Tibial artery (tissue), 4 donors: ENCODE results near the gene ATXN7L2.
A peak's percentile ranks its signal among the peaks of the same experiment; 100 is the strongest.

ENCODE experiments used
- DNase-seq, 2 donors: peaks; one replicate each; pipeline ENCODE4 v3.0.0-alpha.2; 2019
- H3K27ac ChIP-seq, 2 donors: fragments of 200-600 bp; sonication (generic) in 1 of 2; 1 replicate in 1 of 2; 2 replicates in 1 of 2; pipeline ENCODE4 v1.5.1; 2018 to 2019; ENCODE audit warnings: mild to moderate bottlenecking in 1 of 2
- H3K27me3 ChIP-seq, 2 donors: fragments of 200-600 bp; sonication (generic) in 1 of 2; one replicate each; pipeline versions ENCODE4 v1.5.1 to v1.6.0; 2016 to 2019
- H3K36me3 ChIP-seq, 3 donors: fragments of 200-600 bp; sonication (generic) in 2 of 3; one replicate each; pipeline ENCODE4 v1.5.1; 2016 to 2019; ENCODE audit warnings: mild to moderate bottlenecking in 2 of 3
- H3K4me1 ChIP-seq, 4 donors: fragments of 200-600 bp; sonication (generic) in 2 of 4; 1 replicate in 3 of 4; 2 replicates in 1 of 4; pipeline ENCODE4 v1.5.1; 2016 to 2019
- H3K4me3 ChIP-seq, 2 donors: fragments of 200-600 bp; sonication (generic) in 1 of 2; 1 replicate in 1 of 2; 2 replicates in 1 of 2; pipeline ENCODE4 v1.5.1; 2018 to 2019; ENCODE audit warnings: mild to moderate bottlenecking in 2 of 2
- H3K9me3 ChIP-seq, 3 donors: fragments of 200-600 bp; sonication (generic) in 1 of 3; one replicate each; pipeline ENCODE4 v1.5.1; 2016 to 2019
- intact Hi-C: fragments of 100-400 bp; cut with DNase I; formaldehyde crosslinking; loops from one replicate; pipeline ENCODE4 v1.15.0; 2023; ENCODE audit warnings: low total_unique reads
- TF ChIP-seq, protein P1 (sequence below), 2 experiments: fragments of 200-600 bp in 1 of 2; fragments of 450-650 bp in 1 of 2; IDR thresholded peaks; one replicate each; pipeline ENCODE4 v1.5.1; 2017 to 2019; ENCODE audit warnings: antibody characterized with exemption in 2 of 2, mild to moderate bottlenecking in 1 of 2, moderate library complexity in 1 of 2

Gene ATXN7L2

DNA sequence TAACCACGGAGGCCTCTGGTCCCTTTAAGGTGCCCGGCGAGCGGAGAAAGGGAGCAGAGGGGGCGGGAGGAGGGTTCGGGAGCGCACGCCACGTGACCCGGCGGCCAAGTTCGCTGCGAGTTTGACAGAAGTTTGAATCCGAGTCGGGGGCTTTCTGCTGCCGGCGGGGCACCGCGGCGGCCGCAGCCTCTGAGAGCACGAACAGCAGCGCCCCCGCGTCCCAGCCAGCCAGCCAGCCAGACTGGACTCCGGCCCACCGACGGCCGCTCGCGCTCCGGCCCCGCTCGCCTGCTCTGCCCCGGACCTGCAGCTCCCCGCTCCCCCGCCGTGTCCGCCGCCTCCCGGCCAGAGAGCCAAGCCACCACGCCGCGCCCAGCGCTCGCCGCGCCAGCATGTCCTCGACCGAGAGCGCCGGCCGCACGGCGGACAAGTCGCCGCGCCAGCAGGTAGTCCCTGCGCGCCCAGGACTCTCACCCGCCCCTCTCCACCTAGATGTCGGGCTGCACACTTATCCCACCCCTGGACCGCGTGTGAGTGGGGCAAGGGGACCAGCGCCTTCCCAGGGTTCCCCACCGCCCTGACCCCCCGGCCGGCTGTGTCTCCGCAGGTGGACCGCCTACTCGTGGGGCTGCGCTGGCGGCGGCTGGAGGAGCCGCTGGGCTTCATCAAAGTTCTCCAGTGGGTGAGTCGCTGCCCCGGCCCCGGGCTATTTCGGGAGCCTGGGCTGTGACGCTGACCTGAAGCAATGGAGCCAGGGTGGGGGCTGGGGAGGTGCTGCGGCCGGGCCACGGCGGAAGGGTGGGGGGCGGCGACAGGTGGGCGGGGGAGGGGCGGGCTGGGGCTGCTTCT is 17.0 kb upstream of the ATXN7L2 start, which contains the start of gene SYPL2:
SYPL2 (plus strand) TSS at position 95 of the 849 bp plus-strand sequence; CDS start at position 393, 298 bp downstream.
- Histone ChIP-seq H3K27me3 (peaks cover 0 to 14% of the 10 kb centered on the region in 2 donors), H3K36me3 (no peaks in the 10 kb centered on the region), H3K27ac (peak within 1 kb of the TSS; percentile 66 to 73), H3K9me3 (no peaks in the 10 kb centered on the region), H3K4me1 (peaks cover 0 to 19% (median 7%) of the 10 kb centered on the region in 4 donors), H3K4me3 (peak within 1 kb of the TSS; percentile 55 to 76)
- TF ChIP-seq, protein P1, sequence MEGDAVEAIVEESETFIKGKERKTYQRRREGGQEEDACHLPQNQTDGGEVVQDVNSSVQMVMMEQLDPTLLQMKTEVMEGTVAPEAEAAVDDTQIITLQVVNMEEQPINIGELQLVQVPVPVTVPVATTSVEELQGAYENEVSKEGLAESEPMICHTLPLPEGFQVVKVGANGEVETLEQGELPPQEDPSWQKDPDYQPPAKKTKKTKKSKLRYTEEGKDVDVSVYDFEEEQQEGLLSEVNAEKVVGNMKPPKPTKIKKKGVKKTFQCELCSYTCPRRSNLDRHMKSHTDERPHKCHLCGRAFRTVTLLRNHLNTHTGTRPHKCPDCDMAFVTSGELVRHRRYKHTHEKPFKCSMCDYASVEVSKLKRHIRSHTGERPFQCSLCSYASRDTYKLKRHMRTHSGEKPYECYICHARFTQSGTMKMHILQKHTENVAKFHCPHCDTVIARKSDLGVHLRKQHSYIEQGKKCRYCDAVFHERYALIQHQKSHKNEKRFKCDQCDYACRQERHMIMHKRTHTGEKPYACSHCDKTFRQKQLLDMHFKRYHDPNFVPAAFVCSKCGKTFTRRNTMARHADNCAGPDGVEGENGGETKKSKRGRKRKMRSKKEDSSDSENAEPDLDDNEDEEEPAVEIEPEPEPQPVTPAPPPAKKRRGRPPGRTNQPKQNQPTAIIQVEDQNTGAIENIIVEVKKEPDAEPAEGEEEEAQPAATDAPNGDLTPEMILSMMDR (IDR thresholded peaks at IDR 0.05): no peak
- intact Hi-C loops: loop anchor here (5.0 kb wide), 1 partner anchor 39 kb away; the partner anchor contains the start of gene PSMA5
- no peak for DNase-seq

DNA sequence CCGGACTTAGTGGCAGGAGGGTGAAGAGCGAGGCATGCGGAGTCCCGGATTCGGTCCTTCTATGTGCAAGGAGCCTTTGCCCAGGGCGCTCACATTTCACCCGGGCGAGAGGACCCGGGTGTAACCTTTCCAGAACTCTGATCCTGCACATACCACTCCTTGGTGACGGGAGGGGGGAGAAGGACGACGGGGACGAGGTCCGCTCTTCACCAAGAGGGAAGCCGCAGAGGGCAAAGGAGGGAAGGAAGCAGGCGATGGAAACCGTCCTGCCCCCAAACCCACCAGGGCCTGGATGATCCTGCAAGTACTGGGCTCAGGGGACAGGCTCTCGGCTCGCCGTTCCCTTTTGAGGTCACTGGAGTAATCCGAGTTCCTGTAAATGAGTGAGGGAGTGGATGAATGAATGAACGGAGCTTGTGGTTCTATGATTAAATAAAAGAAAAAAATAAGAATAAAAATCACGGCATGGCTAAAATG is 16.4 kb upstream of the ATXN7L2 start:
- TF ChIP-seq, protein P1 (IDR thresholded peaks at IDR 0.05): no peak

DNA sequence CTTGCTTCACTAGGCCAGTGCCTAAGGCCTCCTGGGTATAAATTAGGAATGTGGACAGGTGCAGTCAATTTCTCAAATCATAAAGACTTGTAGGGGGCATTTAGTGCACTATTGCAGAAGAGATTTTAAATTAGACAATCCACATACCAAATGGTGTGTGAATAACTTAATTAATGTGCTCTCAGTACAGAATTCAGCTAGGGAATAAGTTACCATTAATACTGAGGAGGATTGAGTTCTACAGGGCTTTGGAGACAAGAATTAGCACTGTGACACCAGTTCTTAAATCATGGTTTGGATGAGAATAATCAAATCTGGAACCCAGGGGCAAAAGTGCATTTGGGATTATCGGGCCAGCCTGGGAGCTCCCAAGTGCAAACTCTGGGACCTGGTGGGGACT is 15.6 kb upstream of the ATXN7L2 start:
- H3K27ac ChIP-seq: no peak overlapping the region
- intact Hi-C loops: loop anchor here (5.0 kb wide), 1 partner anchor 41 kb away; the partner anchor contains the start of gene PSMA5
- peaks cover 0 to 19% (median 7%) of the 10 kb centered on the region in 4 donors for H3K4me1 ChIP-seq
- no peaks in the 10 kb centered on the region for H3K36me3 ChIP-seq
- no peak overlapping the region for H3K4me3 ChIP-seq
- DNase-seq: no peak
- no peaks in the 10 kb centered on the region for H3K9me3 ChIP-seq
- TF ChIP-seq, protein P1 (IDR thresholded peaks at IDR 0.05): no peak
- H3K27me3 ChIP-seq: peaks cover 0 to 14% of the 10 kb centered on the region in 2 donors

More for the DNA sequence above, 16.4 kb upstream of the ATXN7L2 start:
- Histone ChIP-seq H3K4me3 (peak overlapping the region; percentile 55 to 76), H3K4me1 (peaks cover 0 to 19% (median 7%) of the 10 kb centered on the region in 4 donors), H3K9me3 (no peaks in the 10 kb centered on the region), H3K27me3 (peaks cover 0 to 14% of the 10 kb centered on the region in 2 donors), H3K36me3 (no peaks in the 10 kb centered on the region), H3K27ac (peak overlapping the region; percentile 66 to 73)
- no peak for DNase-seq
- intact Hi-C loops: loop anchor here (5.0 kb wide), 1 partner anchor 40 kb away; the partner anchor contains the start of gene PSMA5

DNA sequence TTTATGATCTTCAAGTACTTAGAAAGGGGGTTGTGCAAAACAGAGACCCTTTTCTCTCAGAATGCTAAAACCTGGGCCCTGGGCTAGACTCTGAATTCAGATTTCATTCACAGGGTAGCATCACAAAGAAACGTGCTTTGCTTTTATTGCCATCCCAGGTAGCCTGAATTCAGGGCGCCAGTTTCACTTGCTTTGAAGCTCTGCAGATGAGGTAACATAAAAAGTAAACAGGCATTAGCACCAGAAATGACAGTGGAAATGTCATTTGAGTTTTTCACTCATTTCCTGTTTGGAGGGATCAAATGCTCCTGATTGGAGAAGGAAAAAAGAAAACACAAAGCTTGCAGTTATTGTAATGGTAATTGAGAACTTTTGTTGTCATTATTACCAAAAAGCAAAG is 14.8 kb upstream of the ATXN7L2 start:
- Histone ChIP-seq H3K27me3 (peaks cover 0 to 14% of the 10 kb centered on the region in 2 donors), H3K36me3 (no peaks in the 10 kb centered on the region), H3K4me3 (no peak overlapping the region), H3K9me3 (no peaks in the 10 kb centered on the region), H3K4me1 (peaks cover 0 to 19% (median 7%) of the 10 kb centered on the region in 4 donors), H3K27ac (no peak overlapping the region)
- intact Hi-C loops: loop anchor here (5.0 kb wide), 1 partner anchor 42 kb away; the partner anchor contains the start of gene PSMA5
- no peak for DNase-seq
- TF ChIP-seq, protein P1 (IDR thresholded peaks at IDR 0.05): no peak

DNA sequence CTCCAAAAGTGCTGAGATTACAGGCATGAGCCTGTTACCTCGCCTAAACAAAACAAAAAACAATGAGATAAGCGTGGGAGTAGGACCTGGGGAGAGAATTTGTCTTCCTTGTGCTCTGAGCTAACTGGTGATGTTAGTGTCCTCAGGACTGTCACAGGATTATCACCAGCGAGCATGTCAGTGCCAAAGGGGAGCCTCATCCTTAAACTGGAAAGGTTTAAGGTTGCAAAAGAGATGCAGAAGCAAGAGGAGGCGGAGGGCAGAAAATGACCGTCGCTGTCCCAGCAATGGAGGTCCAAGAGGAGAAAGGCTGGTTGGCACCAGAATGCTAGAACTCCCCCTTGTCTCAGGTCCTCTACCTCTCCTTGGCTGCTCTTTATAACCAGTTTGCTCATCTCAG is 13.5 kb upstream of the ATXN7L2 start:
- Histone ChIP-seq H3K27ac (no peak overlapping the region), H3K9me3 (no peaks in the 10 kb centered on the region), H3K4me1 (peaks cover 0 to 19% (median 7%) of the 10 kb centered on the region in 4 donors), H3K4me3 (no peak overlapping the region), H3K27me3 (peaks cover 0 to 14% of the 10 kb centered on the region in 2 donors), H3K36me3 (no peaks in the 10 kb centered on the region)
- intact Hi-C loops: no loop called here
- TF ChIP-seq, protein P1 (IDR thresholded peaks at IDR 0.05): no peak
- DNase-seq: no peak
